Hepatocyte (in vitro differentiated cells): ENCODE data around the gene TENT5C. TPM values are rescaled to one million over a fixed set of nuclear protein-coding genes. Genes with fewer than 3 reads are reported as not detected.

Source experiments
- DNase-seq: peaks from one replicate; pipeline ENCODE4 v3.0.0-alpha.2; 2016; ENCODE audit warnings: low spot score
- H2AFZ ChIP-seq: fragments of 200-600 bp; sonication (generic); 2 replicates; pipeline ENCODE4 v1.6.0; 2016; ENCODE audit warnings: antibody characterized with exemption, mild to moderate bottlenecking
- H3K27ac ChIP-seq: fragments of 200-600 bp; sonication (generic); 2 replicates; pipeline ENCODE4 v1.5.1; 2016; ENCODE audit warnings: mild to moderate bottlenecking
- H3K27me3 ChIP-seq: fragments of 200-600 bp; sonication (generic); 2 replicates; pipeline ENCODE4 v1.6.1; 2016
- H3K36me3 ChIP-seq: fragments of 200-600 bp; sonication (generic); replicated peaks from 2 replicates; pipeline ENCODE4 v1.5.1; 2016; ENCODE audit warnings: low read depth; ENCODE audit not compliant: insufficient read depth
- H3K4me1 ChIP-seq: fragments of 200-600 bp; sonication (generic); 2 replicates; pipeline ENCODE4 v1.5.1; 2016; ENCODE audit warnings: mild to moderate bottlenecking, moderate library complexity; ENCODE audit not compliant: insufficient read depth
- H3K4me2 ChIP-seq: fragments of 200-600 bp; sonication (generic); 2 replicates; pipeline ENCODE4 v1.6.0; 2016
- H3K4me3 ChIP-seq: fragments of 200-600 bp; sonication (generic); 2 replicates; pipeline ENCODE4 v1.5.1; 2016; ENCODE audit warnings: mild to moderate bottlenecking
- H3K79me2 ChIP-seq: fragments of 200-600 bp; sonication (generic); 2 replicates; pipeline ENCODE4 v1.6.0; 2017; ENCODE audit warnings: mild to moderate bottlenecking
- H3K9me2 ChIP-seq: fragments of 200-600 bp; sonication (generic); replicated peaks from 2 replicates; pipeline ENCODE4 v1.6.0; 2017; ENCODE audit warnings: mild to moderate bottlenecking; ENCODE audit not compliant: insufficient read depth
- H3K9me3 ChIP-seq: fragments of 200-600 bp; sonication (generic); 2 replicates; pipeline ENCODE4 v1.5.1; 2016; ENCODE audit warnings: low read depth, mild to moderate bottlenecking
- H4K20me1 ChIP-seq: fragments of 200-600 bp; sonication (generic); 2 replicates; pipeline ENCODE4 v1.6.0; 2016; ENCODE audit warnings: mild to moderate bottlenecking; ENCODE audit not compliant: insufficient read depth, poor library complexity, severe bottlenecking
- CTCF ChIP-seq: fragments of 200-600 bp; sonication (generic); IDR thresholded peaks from 2 replicates; pipeline ENCODE4 v1.5.1; 2016; ENCODE audit warnings: antibody characterized with exemption, mild to moderate bottlenecking; ENCODE audit not compliant: poor library complexity
- EZH2 ChIP-seq: fragments of 200-600 bp; sonication (generic); IDR thresholded peaks from 2 replicates; pipeline ENCODE4 v1.6.1; 2016; ENCODE audit warnings: antibody characterized with exemption, mild to moderate bottlenecking, borderline replicate concordance
- EZH2phosphoT487 ChIP-seq: fragments of 200-600 bp; sonication (generic); IDR thresholded peaks from one replicate; pipeline ENCODE4 v1.6.1; 2018; ENCODE audit warnings: antibody characterized with exemption, mild to moderate bottlenecking, low read depth, moderate library complexity; ENCODE audit not compliant: unreplicated experiment, severe bottlenecking
- WGBS: methylation state at CpG from one replicate; pipeline ENCODE4 v1.1.6; 2016; ENCODE audit warnings: low lambda C conversion rate; ENCODE audit errors: missing lambda C conversion rate; 5-methylcytosine and 5-hydroxymethylcytosine counted together
- polyA plus RNA-seq: library from polyadenylated mRNA; unstranded; fragments of >200 nt; fragmentation: Nextera tagmentation; extraction: Ambion mirVana; gene quantifications from 2 replicates; pipeline ENCODE4 v1.2.1, GENCODE V29; 2016
- total RNA-seq: library from RNA; depleted of rRNA; stranded (reverse); fragments of >200 nt; gene quantifications from 2 replicates; pipeline ENCODE4 v1.2.3, GENCODE V29; 2014

The TENT5C gene
- total and polyA plus RNA-seq, 2 experiments from 2014 or later = 2.5 to 4.1 TPM

DNA sequence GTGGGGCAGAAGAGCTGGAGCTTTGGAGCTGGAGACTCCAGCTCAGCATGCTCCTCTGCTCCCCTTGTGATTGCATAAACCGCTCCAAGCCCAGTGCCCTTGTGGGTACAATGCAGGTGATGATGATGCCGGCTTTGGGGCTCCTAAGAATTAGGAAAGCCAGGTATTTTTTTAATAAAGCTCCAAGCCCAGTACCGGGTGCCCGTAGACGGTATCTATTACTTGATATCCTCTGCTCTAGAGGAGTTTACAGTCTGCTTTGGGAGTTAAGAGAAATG is 27.2 kb downstream of the TENT5C start:
- no peaks in the 10 kb centered on the region for H3K36me3 ChIP-seq
- peaks cover 17% of the 10 kb centered on the region for H3K4me1 ChIP-seq
- no peak overlapping the region for H2AFZ ChIP-seq
- no peaks in the 10 kb centered on the region for H3K79me2 ChIP-seq
- no peak for DNase-seq
- H3K9me3 ChIP-seq = no peaks in the 10 kb centered on the region
- no peaks in the 10 kb centered on the region for H4K20me1 ChIP-seq
- H3K4me2 ChIP-seq = no peak overlapping the region
- TF ChIP-seq EZH2 = no peak
- no peak for TF ChIP-seq CTCF
- TF ChIP-seq EZH2phosphoT487 = no peak
- 60% methylated on average over 5 of the region's 5 CpGs for WGBS
- no peaks in the 10 kb centered on the region for H3K27me3 ChIP-seq
- no peaks in the 10 kb centered on the region for H3K9me2 ChIP-seq
- no peak overlapping the region for H3K4me3 ChIP-seq
- H3K27ac ChIP-seq = no peak overlapping the region

GRCh38 chr1:117633423-117633822 is 27.6 kb downstream of the TENT5C start:
- Histone ChIP-seq H3K4me1 (peaks cover 17% of the 10 kb centered on the region), H3K4me2 (no peak overlapping the region), H3K36me3 (no peaks in the 10 kb centered on the region), H3K4me3 (no peak overlapping the region), H3K27me3 (no peaks in the 10 kb centered on the region), H4K20me1 (no peaks in the 10 kb centered on the region), H3K9me3 (no peaks in the 10 kb centered on the region), H3K79me2 (no peaks in the 10 kb centered on the region), H3K9me2 (no peaks in the 10 kb centered on the region), H2AFZ (no peak overlapping the region), H3K27ac (no peak overlapping the region)
- no peak for DNase-seq
- 83% methylated on average over 7 of the region's 7 CpGs for WGBS
- TF ChIP-seq EZH2phosphoT487 (no peak), EZH2 (no peak), CTCF (no peak)

GRCh38 chr1:117633936-117634335 is 28.1 kb downstream of the TENT5C start:
- H3K4me1 ChIP-seq = peaks cover 17% of the 10 kb centered on the region
- no peak overlapping the region for H3K4me2 ChIP-seq
- no peak overlapping the region for H2AFZ ChIP-seq
- H3K9me2 ChIP-seq = no peaks in the 10 kb centered on the region
- no peak for DNase-seq
- H4K20me1 ChIP-seq = no peaks in the 10 kb centered on the region
- no peaks in the 10 kb centered on the region for H3K36me3 ChIP-seq
- 98% methylated on average over 5 of the region's 5 CpGs for WGBS
- H3K79me2 ChIP-seq = no peaks in the 10 kb centered on the region
- H3K27ac ChIP-seq = no peak overlapping the region
- no peaks in the 10 kb centered on the region for H3K27me3 ChIP-seq
- H3K4me3 ChIP-seq = no peak overlapping the region
- TF ChIP-seq CTCF (no peak), EZH2 (no peak), EZH2phosphoT487 (no peak)
- H3K9me3 ChIP-seq = no peaks in the 10 kb centered on the region

DNA sequence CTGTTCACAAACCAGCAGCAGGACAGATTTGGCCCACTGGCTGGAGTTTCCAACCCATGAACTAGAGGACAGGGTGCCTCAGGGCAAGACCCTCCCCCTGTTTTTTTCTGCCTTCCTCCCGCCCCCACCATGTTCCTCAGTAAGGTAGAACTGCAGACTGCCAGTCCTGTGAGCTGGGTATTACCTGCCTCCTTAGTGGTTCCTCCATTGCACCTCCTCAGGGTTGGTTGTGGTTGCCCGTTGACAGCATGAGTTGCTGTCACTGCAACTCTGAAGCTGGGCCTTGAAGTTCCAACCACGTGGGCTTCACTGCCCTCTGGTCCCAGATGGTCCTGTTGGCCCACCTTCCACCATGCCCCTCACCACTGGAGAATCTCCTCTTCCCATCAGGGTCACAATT is 28.8 kb downstream of the TENT5C start:
- Histone ChIP-seq H3K36me3 (no peaks in the 10 kb centered on the region), H4K20me1 (no peaks in the 10 kb centered on the region), H3K79me2 (no peaks in the 10 kb centered on the region), H3K4me3 (no peak overlapping the region), H3K4me2 (no peak overlapping the region), H3K27ac (no peak overlapping the region), H3K27me3 (no peaks in the 10 kb centered on the region), H3K4me1 (peaks cover 17% of the 10 kb centered on the region), H3K9me2 (no peaks in the 10 kb centered on the region), H3K9me3 (no peaks in the 10 kb centered on the region), H2AFZ (no peak overlapping the region)
- DNase-seq = no peak
- WGBS = 97% methylated on average over 3 of the region's 3 CpGs
- TF ChIP-seq EZH2 (no peak), EZH2phosphoT487 (no peak), CTCF (no peak)
